GM21786 (cell line): ENCODE measurements around the gene TTC32.

Experiments used
- ATAC-seq: cut with Tn5 transposase; IDR thresholded peaks from one replicate; pipeline ENCODE4 v1.9.1; 2021; ENCODE audit not compliant: unreplicated experiment

Gene TTC32

DNA sequence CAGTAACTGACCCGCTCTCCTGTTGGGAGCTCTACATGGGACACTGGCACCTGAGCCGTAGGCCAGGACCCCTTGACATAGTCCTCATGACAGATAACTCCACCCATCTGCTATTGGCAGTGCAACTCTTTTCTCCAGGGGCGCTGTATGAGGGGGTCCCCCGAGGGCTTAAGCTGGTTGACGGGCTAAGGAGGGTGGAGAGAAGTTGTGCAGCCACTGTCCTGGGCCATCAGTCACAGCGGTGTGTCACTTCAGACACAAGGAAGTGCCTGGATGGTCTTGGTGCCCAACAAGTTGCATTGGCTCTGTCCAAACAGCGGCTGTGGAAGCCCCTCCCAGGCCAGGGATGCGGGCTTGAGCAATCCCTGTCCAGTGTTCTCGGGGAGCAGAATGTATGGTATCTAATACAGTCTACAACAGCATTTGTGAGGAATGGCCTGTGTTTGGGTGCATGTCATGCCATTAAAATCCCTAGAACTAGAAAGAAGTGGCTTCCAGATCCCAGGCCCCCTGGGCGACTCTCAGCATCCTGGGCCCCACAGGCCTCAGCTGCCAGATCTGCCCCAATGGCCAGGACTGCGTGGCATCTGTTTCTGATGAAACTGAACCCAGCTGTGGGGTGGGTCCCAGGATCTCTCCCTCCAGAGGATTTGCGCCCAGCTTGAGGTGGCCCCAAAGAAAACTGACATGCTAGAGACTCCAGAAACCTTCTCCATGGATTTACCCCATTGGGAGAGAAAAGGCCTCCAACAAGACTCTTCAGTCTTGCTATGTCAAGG, 23.3 kb downstream of the TTC32 start:
- no peak for ATAC-seq

GRCh38 chr2:19876751-19877150, 25.0 kb downstream of the TTC32 start:
- no peak for ATAC-seq

DNA sequence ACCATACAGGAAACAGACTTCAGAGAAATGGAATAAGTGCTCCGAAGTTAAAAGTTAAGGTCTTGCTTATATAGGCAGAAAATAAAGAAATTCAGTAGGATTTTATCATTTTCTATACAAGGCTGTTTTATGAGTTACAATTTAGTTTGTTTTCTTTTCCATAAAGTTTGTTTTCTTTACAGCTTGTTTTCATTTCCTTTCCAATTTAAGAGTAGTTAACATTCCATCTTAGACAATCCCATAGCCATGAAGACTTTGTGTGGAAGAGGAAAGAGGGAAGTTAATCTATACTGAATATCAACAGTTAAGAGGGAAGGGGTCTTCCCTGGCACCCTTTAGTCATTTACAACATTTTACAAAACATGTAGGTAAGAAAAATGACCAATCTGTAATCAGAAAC, 26.5 kb downstream of the TTC32 start:
- ATAC-seq = no peak

GRCh38 chr2:19874726-19875125, 27.1 kb downstream of the TTC32 start:
- ATAC-seq = no peak

- ATAC-seq = no peak
Measured at GRCh38 chr2:19873014-19873413, 28.8 kb downstream of the TTC32 start.

DNA sequence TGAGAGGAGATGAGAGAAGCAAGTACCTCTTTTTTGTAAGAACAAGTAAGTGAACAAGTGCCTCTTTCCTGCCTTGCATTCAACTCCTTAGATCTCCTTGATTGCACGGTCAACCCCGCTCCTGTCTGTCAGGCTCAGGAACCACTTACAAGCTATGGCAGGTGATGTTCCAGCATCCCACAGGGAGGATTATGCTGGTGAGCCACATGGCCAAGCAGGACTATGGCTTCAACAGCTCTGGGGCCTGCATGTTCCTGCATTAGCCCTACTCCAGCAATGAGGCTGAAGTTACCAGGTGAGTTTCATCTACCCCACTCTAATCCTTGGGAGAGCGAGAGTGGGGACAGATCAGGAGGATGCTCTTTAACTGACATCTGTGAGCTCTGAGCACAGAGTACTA, 29.5 kb downstream of the TTC32 start:
- ATAC-seq = no peak

DNA sequence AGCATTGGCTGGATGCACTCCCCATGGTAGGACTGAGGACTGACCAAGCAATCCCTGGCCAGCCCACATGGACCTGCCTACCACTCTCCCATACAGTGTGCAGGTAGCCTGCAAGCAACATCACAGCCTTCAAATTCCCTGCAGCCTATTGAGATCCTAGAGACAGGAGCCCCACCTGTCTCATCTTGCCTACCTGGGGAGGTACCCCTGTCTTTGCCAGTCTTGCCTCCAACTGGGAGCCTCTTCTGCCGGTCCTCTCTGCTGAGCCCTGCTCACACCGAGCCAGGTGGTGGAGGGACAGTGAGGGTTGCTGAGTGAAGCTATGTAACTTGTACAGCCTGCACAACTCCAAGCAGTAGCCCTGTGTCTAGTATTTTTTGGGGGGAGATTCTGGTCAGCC, 29.9 kb downstream of the TTC32 start:
- ATAC-seq = no peak

DNA sequence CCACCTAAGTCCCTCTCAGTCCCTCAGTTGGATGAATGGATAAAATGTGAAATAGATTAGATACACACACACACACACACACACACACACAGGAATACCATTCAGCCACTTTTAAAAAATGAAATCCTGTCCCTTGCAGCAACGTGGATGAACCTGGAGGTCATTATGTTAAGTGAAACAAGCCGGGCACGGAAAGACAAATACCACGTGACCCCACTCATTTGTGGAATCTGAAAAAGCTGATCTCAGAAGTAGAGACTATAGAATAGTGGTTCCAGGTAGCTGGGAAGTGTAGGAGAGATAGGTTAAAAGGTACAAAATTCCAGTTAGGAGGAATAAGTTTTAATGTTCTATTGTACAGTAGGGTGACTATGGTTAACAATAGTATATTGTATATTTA, 31.0 kb downstream of the TTC32 start:
- no peak for ATAC-seq

- ATAC-seq = peak; percentile 65
Measured at GRCh38 chr2:19868701-19869580, 32.8 kb downstream of the TTC32 start.

DNA sequence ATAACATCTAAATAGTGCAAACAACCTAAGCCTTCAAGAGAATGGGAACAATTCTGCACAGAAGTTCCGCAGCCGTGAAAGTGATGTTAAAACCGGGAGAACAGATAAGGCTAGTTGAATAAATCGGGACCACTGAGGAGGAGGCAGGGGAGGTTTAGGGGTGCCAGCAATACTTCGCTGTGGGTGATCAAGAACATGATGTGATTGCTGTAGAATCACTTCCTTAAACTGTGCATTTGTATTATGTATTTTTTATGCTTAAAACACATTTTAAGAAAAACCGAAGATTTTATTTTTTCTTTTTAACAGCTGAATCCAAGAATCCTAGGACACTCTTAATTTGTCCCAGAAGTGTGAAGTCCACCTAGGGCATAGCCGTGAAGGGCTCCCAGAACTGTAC, 33.6 kb downstream of the TTC32 start:
- ATAC-seq = peak; percentile 6

DNA sequence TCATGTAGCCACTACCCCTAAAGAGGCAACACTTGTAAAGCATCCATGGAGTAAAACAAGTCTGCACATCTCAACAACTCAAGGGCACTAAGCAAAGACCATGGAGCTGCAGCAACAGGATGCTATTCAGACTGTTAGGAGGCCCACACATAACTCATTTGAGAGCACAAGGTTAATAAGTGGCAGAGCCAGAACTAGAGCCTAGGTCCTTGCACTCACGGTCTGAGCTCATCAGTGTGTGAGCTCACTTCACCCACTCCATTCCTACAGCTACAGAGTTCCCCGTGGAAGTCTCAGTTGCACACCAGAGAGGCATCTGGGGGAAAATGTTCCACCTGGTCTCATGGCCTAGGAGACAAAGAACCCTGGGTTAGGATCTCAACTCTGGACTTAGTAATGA, 35.0 kb downstream of the TTC32 start:
- ATAC-seq = no peak

- ATAC-seq = peak; percentile 24
Measured at GRCh38 chr2:19865151-19865550, 36.6 kb downstream of the TTC32 start.

DNA sequence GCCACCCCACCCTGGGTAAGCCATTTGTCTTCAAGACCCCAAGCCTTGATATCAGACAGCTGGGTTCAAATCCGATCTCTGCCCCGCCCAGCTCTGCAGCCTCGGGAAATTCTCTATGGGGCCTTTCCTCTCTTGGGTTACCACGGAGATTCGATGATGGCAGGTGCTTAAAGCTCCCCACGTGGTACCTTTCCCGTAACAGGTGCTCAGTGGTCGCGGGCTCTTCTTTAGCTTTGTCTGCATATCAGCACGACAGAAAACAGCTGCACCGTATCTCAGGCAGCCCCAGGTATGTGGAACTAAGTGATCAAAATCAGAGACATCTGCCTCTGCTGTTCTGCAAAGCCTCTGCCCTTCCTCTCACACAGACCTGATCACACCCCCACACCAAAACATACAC, 37.4 kb downstream of the TTC32 start:
- no peak for ATAC-seq

DNA sequence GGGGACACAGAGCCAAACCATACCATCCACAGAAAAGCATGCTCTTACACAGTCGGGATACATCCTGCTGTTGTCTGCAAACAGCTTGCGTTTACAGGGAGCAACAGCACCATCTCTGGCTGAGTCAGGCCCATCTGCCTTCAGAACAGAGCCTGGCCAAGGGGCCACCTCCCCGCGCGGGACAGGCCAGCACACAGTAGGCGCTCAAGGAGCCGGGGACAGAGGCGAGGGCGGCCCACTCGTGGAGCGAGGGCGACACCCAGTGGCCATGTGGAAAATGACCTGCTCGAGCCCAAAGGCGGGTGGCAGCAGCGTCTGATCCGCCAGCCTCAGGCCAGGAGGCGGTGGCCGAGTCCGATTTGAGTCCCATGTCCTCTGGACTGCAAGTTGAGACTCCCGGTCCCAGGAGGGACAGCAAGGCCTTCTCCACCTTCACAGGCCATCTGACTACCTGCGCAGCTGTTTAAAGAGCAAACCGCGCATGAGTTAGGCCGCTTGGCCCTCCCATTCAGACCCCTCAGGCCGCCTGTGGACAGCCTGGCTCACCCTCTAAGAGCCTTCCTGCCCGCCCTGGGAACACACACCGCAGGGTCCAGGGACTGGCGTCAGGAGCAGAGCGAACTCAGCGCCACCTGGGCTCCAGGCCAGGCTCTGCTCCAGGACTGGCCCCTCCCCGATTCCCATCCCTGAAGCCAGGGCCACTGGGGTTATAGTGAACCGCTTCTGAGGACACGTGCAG, 38.3 kb downstream of the TTC32 start:
- ATAC-seq = peak; percentile 71

DNA sequence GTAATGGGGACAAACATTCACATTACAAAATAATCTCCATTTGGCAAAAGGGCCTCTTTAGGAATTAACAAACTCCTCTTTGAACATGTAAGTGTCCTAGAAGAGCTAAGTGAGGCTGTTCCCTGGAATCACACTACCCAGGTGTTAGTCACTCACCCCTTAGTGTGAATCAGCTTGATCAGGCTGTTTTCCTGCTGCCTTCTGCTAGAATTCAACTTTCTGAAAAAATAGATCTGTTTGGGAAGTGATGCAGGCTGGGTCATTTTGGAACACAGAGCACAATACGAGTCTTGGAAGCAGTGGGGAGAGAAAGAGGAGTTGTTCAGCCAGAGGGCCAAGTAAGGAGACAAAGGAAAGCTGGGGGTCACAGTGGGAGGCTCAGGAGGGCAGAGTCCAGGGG, 40.0 kb downstream of the TTC32 start:
- no peak for ATAC-seq

DNA sequence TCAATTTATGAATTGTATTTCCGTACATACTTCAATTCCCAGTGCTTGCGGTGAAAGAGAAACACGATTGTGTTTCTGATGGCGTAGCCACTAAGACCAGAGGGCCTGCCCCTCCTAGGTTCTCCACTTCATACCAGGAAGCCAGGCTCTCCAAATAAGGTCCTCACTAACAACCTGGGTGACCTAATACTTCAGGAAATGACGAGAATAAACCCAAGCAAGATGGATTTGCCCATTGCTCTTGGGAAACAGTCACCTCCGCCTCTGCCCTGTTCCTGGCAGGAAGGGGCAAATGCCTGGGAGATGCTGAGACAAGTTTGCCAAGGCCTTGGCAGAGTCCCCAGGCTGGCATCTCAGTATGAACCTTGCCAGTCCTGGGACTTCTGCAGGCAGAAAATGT, 41.8 kb downstream of the TTC32 start:
- no peak for ATAC-seq

- no peak for ATAC-seq
Measured at GRCh38 chr2:19859565-19859964, 42.2 kb downstream of the TTC32 start.

GRCh38 chr2:19857806-19858205, 44.0 kb downstream of the TTC32 start:
- no peak for ATAC-seq

GRCh38 chr2:19857100-19857499, 44.7 kb downstream of the TTC32 start:
- ATAC-seq = no peak

- no peak for ATAC-seq
Measured at GRCh38 chr2:19855542-19856431, 46.0 kb downstream of the TTC32 start.
